ENCODE data around the gene METTL8. TPM values are rescaled to one million over a fixed set of nuclear protein-coding genes. Genes with fewer than 3 reads are reported as not detected.
"Not testable (repeated sequence)": the region's sequence is repeated elsewhere in the genome, so short reads cannot be mapped to it uniquely, and the experiment has no call there.

Gene METTL8
- total RNA-seq, 1 experiment from 2014 or later: 32.0 TPM

GRCh38 chr2:171434013-171434989 lies 511 bp upstream of the METTL8 start, which contains the start of gene DCAF17:
Gene DCAF17, plus strand, starts transcription at chr2:171434226. Its CDS starts 352 bp downstream, at chr2:171434578.
- Histone ChIP-seq H3K27me3 (no peaks in the 10 kb centered on the region), H3K4me3 (peak within 1 kb of the TSS; percentile 82), H3K4me1 (0 out of 2 replicates have a peak, but pooled peaks cover 7% of the 10 kb centered on the region), H3K9me3 (replicated peaks) (no peaks in the 10 kb centered on the region), H3K36me3 (peaks cover 22% of the 10 kb centered on the region), H3K27ac (peak within 1 kb of the TSS; percentile 89)
- DNase-seq: peak; percentile 95 to 96

GRCh38 chr2:171432969-171433762 lies 624 bp downstream of the METTL8 start:
- Histone ChIP-seq H3K27ac (peak overlapping the region; percentile 89), H3K36me3 (peaks cover 14% of the 10 kb centered on the region), H3K27me3 (no peaks in the 10 kb centered on the region), H3K4me3 (peak overlapping the region; percentile 82), H3K4me1 (0 out of 2 replicates have a peak, but pooled peaks cover 7% of the 10 kb centered on the region), H3K9me3 (replicated peaks) (no peaks in the 10 kb centered on the region)
- peak; percentile 49 to 63 for DNase-seq

- Histone ChIP-seq H3K4me1 (0 out of 2 replicates have a peak, but pooled peaks cover 7% of the 10 kb centered on the region), H3K27me3 (no peaks in the 10 kb centered on the region), H3K27ac (peak overlapping the region; percentile 89; the same call in 1 of the 2 replicates), H3K36me3 (peaks cover 12% of the 10 kb centered on the region), H3K4me3 (peak overlapping the region; percentile 82), H3K9me3 (replicated peaks) (no peaks in the 10 kb centered on the region)
- no peak for DNase-seq
Observed at GRCh38 chr2:171432206-171432968, 1.4 kb downstream of the METTL8 start.

- Histone ChIP-seq H3K4me1 (0 out of 2 replicates have a peak, but pooled peaks cover 7% of the 10 kb centered on the region), H3K27ac (no peak overlapping the region), H3K9me3 (replicated peaks) (no peaks in the 10 kb centered on the region), H3K27me3 (no peaks in the 10 kb centered on the region), H3K36me3 (peaks cover 8% of the 10 kb centered on the region; the same call in 1 of the 2 replicates), H3K4me3 (no peak overlapping the region)
- DNase-seq: no peak
Observed at GRCh38 chr2:171431677-171432167, 2.1 kb downstream of the METTL8 start.

- no peaks in the 10 kb centered on the region for H3K36me3 ChIP-seq
- H3K27ac ChIP-seq: no peak overlapping the region
- no peak overlapping the region for H3K4me3 ChIP-seq
- DNase-seq: no peak
- H3K4me1 ChIP-seq: 0 out of 2 replicates have a peak, but pooled peaks cover 7% of the 10 kb centered on the region
- no peaks in the 10 kb centered on the region for H3K27me3 ChIP-seq
- no peaks in the 10 kb centered on the region for H3K9me3 ChIP-seq (replicated peaks)
Observed at GRCh38 chr2:171430516-171431410, 3.0 kb downstream of the METTL8 start.

- H3K4me1 ChIP-seq, H3K36me3 ChIP-seq, H3K4me3 ChIP-seq, H3K27ac ChIP-seq, H3K27me3 ChIP-seq, DNase-seq: not testable (repeated sequence)
- peaks cover 10% of the 10 kb centered on the region for H3K9me3 ChIP-seq (replicated peaks)
Observed at GRCh38 chr2:171422710-171423495, 10.9 kb downstream of the METTL8 start.

GRCh38 chr2:171420728-171421563 lies 12.8 kb downstream of the METTL8 start:
- Histone ChIP-seq H3K4me3 (no peak overlapping the region), H3K9me3 (replicated peaks) (peaks cover 10% of the 10 kb centered on the region), H3K27ac (no peak overlapping the region), H3K27me3 (no peaks in the 10 kb centered on the region), H3K36me3 (no peaks in the 10 kb centered on the region; the same call in 1 of the 2 replicates), H3K4me1 (no peaks in the 10 kb centered on the region)
- DNase-seq: no peak

- Histone ChIP-seq H3K27me3 (no peaks in the 10 kb centered on the region), H3K4me3 (no peak overlapping the region), H3K4me1 (no peaks in the 10 kb centered on the region), H3K9me3 (replicated peaks) (peaks cover 10% of the 10 kb centered on the region), H3K36me3 (no peaks in the 10 kb centered on the region; the same call in 1 of the 2 replicates), H3K27ac (no peak overlapping the region)
- DNase-seq: no peak
Observed at GRCh38 chr2:171419333-171419732, 14.5 kb downstream of the METTL8 start.

- Histone ChIP-seq H3K27me3 (no peaks in the 10 kb centered on the region), H3K4me1 (no peaks in the 10 kb centered on the region), H3K27ac (no peak overlapping the region), H3K36me3 (no peaks in the 10 kb centered on the region; the same call in 1 of the 2 replicates), H3K9me3 (replicated peaks) (no peaks in the 10 kb centered on the region), H3K4me3 (no peak overlapping the region)
- peak; percentile 81 to 84 for DNase-seq
Observed at GRCh38 chr2:171416009-171416926, 17.5 kb downstream of the METTL8 start.

- H3K36me3 ChIP-seq; H3K4me3 ChIP-seq; H3K27me3 ChIP-seq; H3K4me1 ChIP-seq; H3K27ac ChIP-seq; DNase-seq; H3K9me3 ChIP-seq (replicated peaks): not testable (repeated sequence)
Observed at GRCh38 chr2:171414645-171415044, 19.1 kb downstream of the METTL8 start.

- Histone ChIP-seq H3K4me3 (no peak overlapping the region), H3K9me3 (replicated peaks) (no peaks in the 10 kb centered on the region), H3K36me3 (no peaks in the 10 kb centered on the region), H3K27me3 (no peaks in the 10 kb centered on the region), H3K27ac (no peak overlapping the region), H3K4me1 (peaks cover 7% of the 10 kb centered on the region)
- no peak for DNase-seq
Observed at GRCh38 chr2:171412571-171413175, 21.1 kb downstream of the METTL8 start.

Data from SJCRH30 (cell line).